Cardiac muscle cell (in vitro differentiated cells and primary cell): ENCODE measurements around the gene SLC15A4. TPM values are rescaled to one million over a fixed set of nuclear protein-coding genes. Genes with fewer than 3 reads are reported as not detected.

Source experiments
- DNase-seq, 2 donors: peaks; one replicate each; pipeline versions ENCODE4 v3.0.0 to v3.0.0-alpha.2; 2010 to 2017; ENCODE audit warnings: low read depth in 1 of 2, low spot score in 1 of 2
- H3K27ac ChIP-seq: fragments of 200-600 bp; sonication (generic); 2 replicates; pipeline ENCODE4 v1.5.1; 2016
- H3K27me3 ChIP-seq: fragments of 200-600 bp; sonication (generic); 2 replicates; pipeline ENCODE4 v1.6.0; 2016; ENCODE audit warnings: control low read depth
- H3K36me3 ChIP-seq: fragments of 200-600 bp; sonication (generic); 2 replicates; pipeline ENCODE4 v1.5.1; 2016; ENCODE audit warnings: control low read depth
- H3K4me1 ChIP-seq: fragments of 200-600 bp; sonication (generic); 2 replicates; pipeline ENCODE4 v1.8.1; 2017; ENCODE audit warnings: low read depth, mild to moderate bottlenecking, mixed run types
- H3K4me3 ChIP-seq: fragments of 200-600 bp; sonication (generic); 2 replicates; pipeline ENCODE4 v1.5.1; 2016; ENCODE audit warnings: mild to moderate bottlenecking
- H3K9me3 ChIP-seq: fragments of 200-600 bp; sonication (generic); 2 replicates; pipeline ENCODE4 v1.5.1; 2017; ENCODE audit warnings: low read depth, mild to moderate bottlenecking, control low read depth
- CTCF ChIP-seq: IDR thresholded peaks from 2 replicates; pipeline ENCODE4 v1.5.1; 2012; ENCODE audit warnings: low read depth, mild to moderate bottlenecking, low read length
- polyA plus RNA-seq: library from polyadenylated mRNA; unstranded; fragments of >200 nt; fragmentation: Nextera tagmentation; extraction: Ambion mirVana; gene quantifications from 2 replicates; pipeline ENCODE4 v1.2.1, GENCODE V29; 2016
- total RNA-seq: library from RNA; depleted of rRNA; stranded (reverse); fragments of >200 nt; gene quantifications from 2 replicates; pipeline ENCODE4 v1.2.3, GENCODE V29; 2016

The SLC15A4 gene
- 29.4 and 39.4 TPM in 2 replicates for total RNA-seq
- polyA plus RNA-seq, result 18.3 and 27.2 TPM in 2 replicates

DNA sequence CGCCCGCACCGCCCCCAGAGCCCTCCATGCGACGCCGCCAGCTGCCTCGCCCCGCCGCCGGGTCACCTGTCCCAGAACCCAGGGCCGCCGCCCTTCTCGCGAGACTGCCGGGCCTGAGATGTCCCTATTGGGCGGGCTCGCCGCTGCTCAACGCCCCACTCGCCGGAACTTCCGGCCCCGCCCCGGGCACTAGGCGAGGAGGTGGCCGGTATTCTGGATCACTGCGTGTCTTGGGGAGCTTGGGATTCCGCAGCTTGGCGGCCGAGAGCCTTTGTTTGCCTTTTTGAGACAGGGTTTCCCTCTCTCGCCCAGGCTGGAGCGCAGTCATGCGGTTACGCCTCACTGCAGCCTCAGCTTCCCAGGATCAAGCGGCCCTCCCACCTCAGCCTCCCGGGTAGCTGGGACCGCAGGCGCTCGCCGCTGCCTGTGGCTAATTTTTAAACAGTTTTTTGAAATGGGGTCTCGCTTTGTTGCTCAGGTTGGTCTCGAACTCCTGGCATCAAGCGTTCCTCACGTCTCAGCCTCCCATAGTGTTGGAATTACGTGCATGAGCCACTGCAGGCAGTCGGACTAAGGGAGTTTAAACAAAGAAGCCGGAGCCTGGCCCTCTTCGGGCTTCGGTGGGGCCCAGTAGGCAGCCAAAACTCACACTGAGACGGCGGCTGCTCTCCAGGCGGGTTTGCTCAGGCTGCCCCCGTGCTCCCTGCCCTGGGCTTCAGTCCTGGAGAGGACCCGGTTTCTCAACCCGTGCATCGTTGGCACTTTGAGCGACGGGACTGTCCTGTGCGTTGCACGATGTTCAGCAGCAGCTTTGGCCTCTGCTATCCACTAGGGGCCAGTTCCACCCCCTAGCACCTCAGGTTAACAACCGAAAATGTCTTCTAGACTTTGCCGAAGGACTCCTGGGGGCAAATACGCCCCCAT, at the start of gene SLC15A4:
Gene SLC15A4, minus strand, starts transcription at position 43 of the 924 bp plus-strand sequence. Its CDS starts 15 bp downstream, at position 28.
- Histone ChIP-seq H3K9me3 (no peaks in the 10 kb centered on the region), H3K4me3 (peak within 1 kb of the TSS; percentile 86), H3K4me1 (peaks cover 8% of the 10 kb centered on the region), H3K27ac (peak within 1 kb of the TSS; percentile 94), H3K27me3 (no peaks in the 10 kb centered on the region), H3K36me3 (no peaks in the 10 kb centered on the region)
- DNase-seq, result peak; percentile 93 to 97
- peak; percentile 22 for TF ChIP-seq CTCF

- Histone ChIP-seq H3K27me3 (no peaks in the 10 kb centered on the region), H3K4me3 (no peak overlapping the region), H3K4me1 (no peaks in the 10 kb centered on the region), H3K27ac (no peak overlapping the region), H3K9me3 (no peaks in the 10 kb centered on the region), H3K36me3 (no peaks in the 10 kb centered on the region)
- no peak for DNase-seq
- TF ChIP-seq CTCF, result no peak
Observed at GRCh38 chr12:128872303-128872702, 48.5 kb upstream of the SLC15A4 start.

GRCh38 chr12:128871516-128871892, 47.7 kb upstream of the SLC15A4 start:
- no peaks in the 10 kb centered on the region for H3K27me3 ChIP-seq
- no peak for DNase-seq
- H3K4me3 ChIP-seq, result no peak overlapping the region
- no peaks in the 10 kb centered on the region for H3K36me3 ChIP-seq
- no peaks in the 10 kb centered on the region for H3K4me1 ChIP-seq
- no peaks in the 10 kb centered on the region for H3K9me3 ChIP-seq
- no peak for TF ChIP-seq CTCF
- no peak overlapping the region for H3K27ac ChIP-seq

- Histone ChIP-seq H3K4me1 (peaks cover 12% of the 10 kb centered on the region), H3K4me3 (no peak overlapping the region), H3K36me3 (no peaks in the 10 kb centered on the region), H3K9me3 (no peaks in the 10 kb centered on the region), H3K27ac (no peak overlapping the region), H3K27me3 (no peaks in the 10 kb centered on the region)
- TF ChIP-seq CTCF, result no peak
- DNase-seq, result peak in 1 of 2 donors; percentile 40
Observed at GRCh38 chr12:128867466-128867865, 43.7 kb upstream of the SLC15A4 start.

DNA sequence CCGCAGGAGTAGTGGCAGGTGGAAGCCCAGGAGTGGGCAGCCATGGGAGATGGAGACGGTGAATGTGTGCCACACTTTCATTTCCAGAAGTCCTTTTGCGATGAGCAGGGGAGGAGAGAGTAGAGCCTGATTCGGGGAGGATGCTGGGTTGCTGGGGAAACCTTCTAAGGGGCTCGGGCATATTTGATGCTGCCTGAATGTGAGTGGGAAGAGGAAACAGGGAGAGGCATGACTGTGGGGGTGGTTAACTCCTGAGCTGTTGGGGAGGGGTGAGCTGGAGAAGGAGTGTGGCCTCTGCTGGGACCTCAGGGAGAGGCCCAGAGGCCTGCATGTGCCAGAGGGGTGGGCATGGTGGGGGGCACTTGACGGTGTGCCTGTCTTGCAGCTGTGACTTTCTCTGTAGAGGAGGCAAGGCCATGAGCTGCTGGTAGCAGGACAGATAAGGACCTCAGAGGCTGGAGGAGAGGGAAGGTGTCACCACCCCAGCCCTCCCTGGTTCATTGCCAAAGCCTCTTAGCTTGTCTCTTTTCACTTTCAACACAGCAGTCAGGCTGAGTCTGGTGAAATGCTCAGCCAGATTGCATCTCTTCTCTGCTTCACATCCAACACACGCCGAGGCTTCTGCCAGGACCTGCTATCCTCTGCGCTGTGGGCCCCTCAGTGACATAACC, 40.9 kb upstream of the SLC15A4 start:
- H3K36me3 ChIP-seq, result no peaks in the 10 kb centered on the region
- H3K27me3 ChIP-seq, result no peaks in the 10 kb centered on the region
- DNase-seq, result peak in 1 of 2 donors; percentile 80
- H3K4me3 ChIP-seq, result no peak overlapping the region
- TF ChIP-seq CTCF, result no peak
- no peaks in the 10 kb centered on the region for H3K9me3 ChIP-seq
- no peak overlapping the region for H3K27ac ChIP-seq
- H3K4me1 ChIP-seq, result peaks cover 12% of the 10 kb centered on the region
